HG02588 (cell line): ENCODE results near the gene EEF1A1.
"Not testable (repeated sequence)": the region's sequence is repeated elsewhere in the genome, so short reads cannot be mapped to it uniquely, and the experiment has no call there.

Experiments used
- ATAC-seq: cut with Tn5 transposase; IDR thresholded peaks from one replicate; pipeline ENCODE4 v1.9.1; 2021; ENCODE audit warnings: mild to moderate bottlenecking, moderate library complexity; ENCODE audit not compliant: unreplicated experiment

The EEF1A1 gene

GRCh38 chr6:73520688-73521350, at the start of gene EEF1A1:
Gene EEF1A1, minus strand, starts transcription at chr6:73521032. Its CDS starts 1,006 bp downstream, at chr6:73520026.
- ATAC-seq = peak; percentile 68

- no peak for ATAC-seq
These were observed 48.3 kb upstream of the EEF1A1 start for GRCh38 chr6:73569121-73569520.

- ATAC-seq = no peak
These were observed 46.2 kb upstream of the EEF1A1 start for GRCh38 chr6:73566954-73567591.

DNA sequence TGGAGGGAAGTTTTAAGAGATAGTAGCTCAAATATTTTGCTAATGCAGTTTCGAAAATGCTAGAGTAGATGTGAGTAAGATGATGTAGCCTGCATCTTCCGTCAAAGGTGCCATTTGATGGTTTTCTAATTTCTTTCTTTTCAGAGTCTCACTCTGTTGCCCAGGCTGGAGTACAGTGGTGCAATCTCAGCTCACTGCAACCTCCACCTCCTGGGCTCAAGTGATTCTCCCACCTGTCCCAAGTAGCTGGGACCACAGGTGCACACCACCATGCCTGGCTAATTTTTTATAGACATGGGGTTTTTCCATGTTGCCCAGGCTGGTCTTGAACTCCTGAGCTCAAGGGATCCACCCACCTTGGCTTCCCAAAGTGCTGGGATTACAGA, 45.6 kb upstream of the EEF1A1 start:
- not testable (repeated sequence) for ATAC-seq

DNA sequence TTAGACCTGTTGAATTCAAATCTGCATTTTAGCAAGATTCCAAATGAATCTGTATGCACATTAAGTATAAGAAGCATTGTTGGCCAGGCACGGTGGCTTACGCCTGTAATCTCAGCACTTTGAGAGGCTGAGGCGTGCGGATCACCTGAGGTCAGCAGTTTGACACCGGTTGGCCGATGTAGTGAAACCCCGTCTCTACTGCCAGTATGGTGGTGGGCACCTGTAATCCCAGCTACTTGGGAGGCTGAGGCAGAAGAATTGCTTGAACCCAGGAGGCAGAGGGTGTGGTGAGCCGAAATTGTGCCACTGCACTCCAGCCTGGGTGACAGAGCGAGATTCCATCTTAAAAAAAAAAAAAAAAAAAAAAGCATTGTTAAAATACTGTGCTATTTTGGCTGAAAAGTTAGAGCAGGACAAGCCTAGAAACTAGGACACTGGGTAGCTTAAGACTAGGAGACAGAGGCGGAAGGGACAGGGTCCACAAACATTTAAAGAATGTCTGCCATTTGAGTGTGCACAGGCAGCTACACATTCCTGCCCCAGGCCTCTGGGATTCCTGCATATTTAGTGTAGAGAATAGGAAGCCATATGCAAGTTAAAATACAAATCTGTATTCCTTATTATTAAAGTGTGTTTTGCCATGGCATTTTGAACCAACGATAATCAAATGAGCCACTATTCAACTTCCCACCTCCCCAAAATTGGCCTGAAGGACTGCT, 45.1 kb upstream of the EEF1A1 start:
- no peak for ATAC-seq

DNA sequence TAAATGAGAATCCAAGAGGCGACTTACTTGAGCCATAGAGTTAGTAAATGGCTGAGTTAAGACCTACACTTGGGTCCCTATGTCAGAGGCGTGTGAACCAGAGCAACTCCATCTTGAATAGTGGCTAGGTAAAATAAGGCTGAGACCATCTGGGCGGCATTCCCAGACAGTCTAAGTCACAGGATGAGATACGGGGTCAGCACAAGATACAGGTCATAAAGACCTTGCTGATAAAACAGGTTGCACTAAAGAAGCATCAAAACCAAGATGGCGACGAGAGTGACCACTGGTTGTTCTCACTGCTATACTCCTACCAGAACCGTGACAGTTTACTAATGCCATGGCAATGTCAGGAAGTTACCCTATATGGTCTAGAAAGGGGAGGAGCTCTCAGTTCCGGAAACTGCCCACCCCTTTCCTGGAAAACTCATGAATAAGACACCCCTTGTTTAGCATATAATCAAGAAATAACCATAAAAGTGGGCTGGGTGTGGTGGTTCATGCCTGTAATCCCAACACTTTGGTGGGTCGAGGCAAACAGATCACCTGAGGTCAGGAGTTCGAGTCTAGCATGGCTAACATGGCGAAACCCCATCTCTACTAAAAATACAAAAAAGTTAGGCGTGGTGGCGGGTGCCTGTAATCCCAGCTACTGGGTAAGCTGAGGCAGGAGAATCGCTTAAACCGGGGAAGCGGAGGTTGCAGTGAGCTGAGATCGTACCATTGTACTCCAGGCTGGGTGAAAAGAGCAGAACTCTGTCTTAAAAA, 43.9 kb upstream of the EEF1A1 start:
- no peak for ATAC-seq

DNA sequence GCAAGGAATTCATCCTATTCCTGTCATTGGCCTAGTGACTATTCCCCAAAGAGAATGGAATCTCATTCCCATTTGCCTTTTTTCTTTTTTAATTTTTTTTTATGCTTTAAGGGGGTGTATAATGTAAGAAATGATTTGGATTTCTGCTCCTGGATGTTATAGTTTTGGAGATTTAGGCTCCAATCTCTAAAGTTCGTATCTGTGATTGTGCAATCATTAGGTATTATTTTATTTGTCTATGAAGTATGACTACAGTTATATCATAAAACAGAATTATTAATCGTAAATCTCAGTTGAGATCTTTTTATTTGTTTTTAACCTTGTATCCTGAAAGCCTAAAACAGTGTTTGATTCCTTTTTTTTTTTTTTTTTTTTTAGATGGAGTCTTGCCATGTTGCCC, 41.7 kb upstream of the EEF1A1 start:
- ATAC-seq = no peak

GRCh38 chr6:73560853-73561407, 40.1 kb upstream of the EEF1A1 start:
- ATAC-seq = peak; percentile 55

GRCh38 chr6:73560182-73560732, 39.4 kb upstream of the EEF1A1 start:
- peak; percentile 48 for ATAC-seq

- not testable (repeated sequence) for ATAC-seq
These were observed 38.6 kb upstream of the EEF1A1 start for GRCh38 chr6:73559399-73559794.

DNA sequence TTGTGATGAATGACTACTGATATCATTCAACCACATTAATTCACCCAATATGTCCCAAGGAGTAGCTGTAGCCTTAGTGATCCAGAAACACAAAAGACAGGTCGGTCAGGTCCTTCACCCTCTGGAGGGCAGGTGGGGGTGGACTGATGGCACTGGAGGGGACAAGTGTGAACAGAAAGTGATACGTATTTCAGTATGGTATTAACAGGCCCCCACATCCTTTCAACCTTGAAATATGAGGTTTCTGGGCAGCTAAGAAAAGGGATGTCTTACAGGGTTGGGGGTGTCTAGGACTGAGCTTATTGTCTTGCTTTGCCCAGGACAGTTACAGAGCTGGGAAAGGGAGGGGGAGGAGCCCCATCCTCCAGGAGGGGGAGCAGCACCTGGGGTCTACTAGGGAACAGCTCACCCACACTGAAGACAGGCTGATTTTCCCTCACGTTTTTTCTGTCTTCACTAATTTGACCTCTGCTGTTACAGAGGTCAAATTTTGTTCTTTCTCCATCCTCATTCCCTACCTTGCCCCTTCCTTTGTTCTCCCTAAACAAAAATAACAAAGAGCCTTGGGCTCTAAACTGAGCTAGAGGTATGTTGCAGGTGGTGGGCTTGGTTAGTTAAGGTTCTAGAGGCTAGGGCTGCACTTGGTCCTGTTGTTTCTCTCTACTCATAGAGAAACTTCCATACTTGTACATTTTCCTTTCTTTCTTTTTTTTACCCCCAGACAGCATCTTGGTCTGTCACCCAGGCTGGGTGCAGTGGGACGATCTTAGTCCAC, 38.0 kb upstream of the EEF1A1 start:
- ATAC-seq = no peak

- ATAC-seq = no peak
These were observed 36.0 kb upstream of the EEF1A1 start for GRCh38 chr6:73556836-73557235.

DNA sequence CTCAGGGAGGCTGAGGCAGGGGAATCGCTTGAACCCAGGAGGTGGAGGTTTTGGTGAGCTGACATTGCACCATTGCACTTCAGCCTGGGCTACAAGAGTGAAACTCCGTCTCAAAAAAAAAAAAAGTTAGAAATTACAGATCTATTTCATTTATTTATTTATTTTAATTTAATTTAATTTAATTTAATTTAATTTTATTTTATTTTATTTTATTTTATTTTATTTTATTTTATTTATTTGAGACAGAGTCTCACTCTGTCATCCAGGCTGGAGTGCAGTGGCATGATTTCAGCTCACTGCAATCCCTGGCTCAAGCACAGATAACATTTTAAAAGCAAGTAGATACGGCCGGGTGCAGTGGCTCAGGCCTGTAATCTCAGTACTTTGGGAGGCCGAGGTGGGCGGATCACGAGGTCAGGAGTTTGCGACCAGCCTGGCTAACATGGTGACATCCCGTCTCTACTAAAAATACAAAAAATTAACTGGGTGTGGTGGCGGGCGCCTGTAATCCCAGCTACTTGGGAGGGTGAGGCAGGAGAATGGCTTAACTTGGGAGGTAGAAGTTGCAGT, 34.6 kb upstream of the EEF1A1 start:
- ATAC-seq = not testable (repeated sequence)

GRCh38 chr6:73551115-73551514, 30.3 kb upstream of the EEF1A1 start:
- not testable (repeated sequence) for ATAC-seq

DNA sequence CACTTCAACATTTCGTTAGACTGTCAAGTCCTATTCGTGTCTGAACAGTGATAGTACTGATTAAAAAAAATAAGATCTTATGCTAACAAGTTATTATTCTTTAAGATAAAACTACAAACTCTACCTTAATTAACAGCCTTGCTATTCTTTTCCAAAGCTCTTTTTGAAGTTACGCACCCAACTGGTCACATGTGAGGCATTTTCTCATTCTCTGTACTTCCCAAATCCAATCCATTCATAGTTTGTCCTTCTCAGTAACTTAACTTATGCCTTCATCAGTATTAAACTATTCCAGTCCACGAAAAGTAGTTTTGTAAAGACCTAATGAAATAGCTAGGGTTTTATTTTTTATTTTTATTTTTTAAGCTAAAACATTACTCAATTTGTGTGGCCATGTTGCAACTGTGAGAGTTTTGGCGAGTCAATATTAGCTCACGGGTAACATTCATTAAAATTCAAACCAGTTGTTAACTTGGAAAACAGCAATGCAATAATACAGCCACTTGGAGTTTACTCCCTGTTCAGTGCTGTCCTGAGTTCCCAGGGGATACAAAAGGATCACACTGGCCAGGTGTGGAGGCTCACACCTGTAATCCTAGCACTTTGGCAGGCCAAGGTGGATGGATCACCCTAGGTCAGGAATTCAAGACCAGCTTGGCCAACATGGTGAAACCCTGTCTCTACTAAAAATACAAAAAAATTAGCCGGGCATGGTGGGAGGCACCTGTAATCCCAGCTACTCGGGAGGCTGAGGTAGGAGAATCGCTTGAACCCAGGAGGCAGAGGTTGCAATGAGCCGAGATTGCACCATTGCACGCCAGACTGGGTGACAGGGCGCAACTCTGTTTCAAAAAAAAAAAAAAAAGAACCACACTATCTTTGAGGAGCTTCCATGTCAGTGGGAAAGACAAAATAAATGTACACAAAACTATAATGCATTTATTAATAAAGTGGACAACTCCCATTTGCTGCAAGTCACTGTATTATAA, 27.9 kb upstream of the EEF1A1 start:
- ATAC-seq = no peak

DNA sequence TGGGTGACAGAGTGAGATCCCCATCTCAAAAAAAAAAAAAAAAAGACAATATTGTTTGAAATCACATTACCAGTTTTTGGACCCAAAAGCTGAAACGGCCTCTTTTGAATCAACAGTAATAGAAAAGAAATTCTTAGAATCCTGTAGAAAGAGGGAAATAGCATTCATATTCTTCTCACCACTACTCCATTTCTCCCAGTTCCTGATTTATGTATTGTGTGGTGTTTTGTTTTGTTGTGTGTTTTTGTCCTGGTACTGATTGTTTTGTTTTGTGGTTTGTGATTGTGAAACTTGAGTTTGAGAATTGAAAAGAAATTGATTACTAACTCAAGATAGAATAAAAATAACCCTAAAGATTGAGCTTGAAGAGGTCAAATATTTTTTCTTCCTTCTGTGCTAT, 26.2 kb upstream of the EEF1A1 start:
- ATAC-seq = no peak

DNA sequence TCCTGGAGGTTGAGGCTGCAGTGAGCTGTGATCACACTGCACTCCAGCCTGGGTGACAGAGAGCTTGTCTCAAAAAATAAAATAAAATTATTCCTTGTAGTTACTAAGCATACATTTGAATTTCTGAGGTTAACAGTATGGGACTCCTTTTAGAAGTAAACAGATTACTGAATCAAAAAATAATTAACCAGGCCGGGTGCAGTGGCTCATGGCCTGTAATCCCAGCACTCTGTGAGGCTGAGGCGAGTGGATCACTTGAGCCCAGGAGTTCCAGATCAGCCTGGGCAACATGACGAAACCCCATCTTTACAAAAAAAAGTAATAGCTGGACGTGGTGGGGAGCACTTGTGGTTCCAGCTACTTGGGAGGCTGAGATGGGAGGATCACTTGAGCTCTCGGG, 22.1 kb upstream of the EEF1A1 start:
- no peak for ATAC-seq

- not testable (repeated sequence) for ATAC-seq
These were observed 21.6 kb upstream of the EEF1A1 start for GRCh38 chr6:73542481-73542880.
